SK-N-SH treated with all-trans-retinoic acid at 6 μM for 48 hours (cell line): Measurements from ENCODE around the gene ELFN1.

Source experiments
- ATAC-seq: fragments of 200-7000 bp; cut with Tn5 transposase; 3 replicates; pipeline ENCODE4 v1.9.1; 2020; ENCODE audit warnings: mild to moderate bottlenecking, moderate library complexity
- BACH2 ChIP-seq: fragments of 250-450 bp; sonication (Bioruptor Pico); IDR thresholded peaks from 2 replicates; pipeline ENCODE4 v1.9.0; 2021; ENCODE audit warnings: mild to moderate bottlenecking, borderline replicate concordance
- CREB5 ChIP-seq: fragments of 250-450 bp; sonication (Bioruptor Pico); IDR thresholded peaks from 2 replicates; pipeline ENCODE4 v1.5.1; 2020; ENCODE audit warnings: low read depth, mild to moderate bottlenecking, moderate library complexity
- CSDC2 ChIP-seq: fragments of 250-450 bp; sonication (Bioruptor Pico); IDR thresholded peaks from 2 replicates; pipeline ENCODE4 v1.5.0; 2020; ENCODE audit warnings: mild to moderate bottlenecking, moderate library complexity
- ESRRG ChIP-seq: fragments of 250-450 bp; sonication (Bioruptor Pico); IDR thresholded peaks from 2 replicates; pipeline ENCODE4 v1.6.1; 2021; ENCODE audit warnings: mild to moderate bottlenecking
- GLIS3 ChIP-seq: fragments of 250-450 bp; sonication (Bioruptor Pico); IDR thresholded peaks from 2 replicates; pipeline ENCODE4 v1.5.0; 2020; ENCODE audit warnings: mild to moderate bottlenecking, moderate library complexity
- ISL1 ChIP-seq: fragments of 250-450 bp; sonication (Bioruptor Pico); IDR thresholded peaks from 2 replicates; pipeline ENCODE4 v2.1.2; 2022; ENCODE audit warnings: mild to moderate bottlenecking, moderate library complexity
- OSR1 ChIP-seq: fragments of 250-450 bp; sonication (Bioruptor Pico); IDR thresholded peaks from 2 replicates; pipeline ENCODE4 v1.8.0; 2022; ENCODE audit warnings: moderate library complexity, mild to moderate bottlenecking, inconsistent platforms
- PATZ1 ChIP-seq: fragments of 250-450 bp; sonication (Bioruptor Pico); IDR thresholded peaks from 2 replicates; pipeline ENCODE4 v1.8.0; 2020; ENCODE audit warnings: mild to moderate bottlenecking, moderate library complexity, borderline replicate concordance
- PPARA ChIP-seq: fragments of 250-450 bp; sonication (Bioruptor Pico); IDR thresholded peaks from 2 replicates; pipeline ENCODE4 v1.5.0; 2020; ENCODE audit warnings: mild to moderate bottlenecking, borderline replicate concordance
- SNAI2 ChIP-seq: fragments of 250-450 bp; sonication (Bioruptor Pico); IDR thresholded peaks from 2 replicates; pipeline ENCODE4 v1.5.0; 2020; ENCODE audit warnings: mild to moderate bottlenecking, moderate library complexity
- TCF4 ChIP-seq: fragments of 250-450 bp; sonication (Bioruptor Pico); IDR thresholded peaks from 2 replicates; pipeline ENCODE4 v1.8.0; 2021; ENCODE audit warnings: mild to moderate bottlenecking, moderate library complexity, borderline replicate concordance
- TOX ChIP-seq: fragments of 250-450 bp; sonication (Bioruptor Pico); IDR thresholded peaks from 2 replicates; pipeline ENCODE4 v1.8.0; 2021; ENCODE audit warnings: mild to moderate bottlenecking, moderate library complexity, borderline replicate concordance
- ZC3H10 ChIP-seq: fragments of 250-450 bp; sonication (Bioruptor Pico); IDR thresholded peaks from 2 replicates; pipeline ENCODE4 v1.5.1; 2021; ENCODE audit warnings: mild to moderate bottlenecking, moderate library complexity
- ZFP3 ChIP-seq: fragments of 250-450 bp; sonication (Bioruptor Pico); IDR thresholded peaks from 2 replicates; pipeline ENCODE4 v1.5.0; 2020; ENCODE audit warnings: mild to moderate bottlenecking, moderate library complexity
- ZFP30 ChIP-seq: fragments of 450-650 bp; formaldehyde crosslinking; IDR thresholded peaks from 2 replicates; pipeline ENCODE4 v1.5.0; 2022; ENCODE audit warnings: mild to moderate bottlenecking, moderate library complexity
- ZNF565 ChIP-seq: fragments of 450-650 bp; formaldehyde crosslinking; conservative IDR thresholded peaks from 2 replicates; pipeline ENCODE4 v1.5.0; 2020; ENCODE audit warnings: low read depth, mild to moderate bottlenecking, moderate library complexity
- ZNF8 ChIP-seq: fragments of 450-650 bp; formaldehyde crosslinking; IDR thresholded peaks from 2 replicates; pipeline ENCODE4 v1.5.0; 2020; ENCODE audit warnings: mild to moderate bottlenecking, moderate library complexity
- TF ChIP-seq, protein P1 (sequence below): fragments of 250-450 bp; sonication (Bioruptor Pico); IDR thresholded peaks from 2 replicates; pipeline ENCODE4 v1.5.1; 2021; ENCODE audit warnings: mild to moderate bottlenecking, moderate library complexity
- TF ChIP-seq, protein P2 (sequence below): fragments of 250-450 bp; sonication (Bioruptor Pico); IDR thresholded peaks from 2 replicates; pipeline ENCODE4 v1.5.0; 2020; ENCODE audit warnings: mild to moderate bottlenecking, moderate library complexity
- TF ChIP-seq, protein P3 (sequence below): fragments of 250-450 bp; sonication (Bioruptor Pico); IDR thresholded peaks from 2 replicates; pipeline ENCODE4 v1.8.0; 2021; ENCODE audit warnings: low read depth, mild to moderate bottlenecking, moderate library complexity, borderline replicate concordance

ELFN1 gene

GRCh38 chr7:1697499-1698125 lies 27.5 kb downstream of the ELFN1 start:
- no peak for ATAC-seq

DNA sequence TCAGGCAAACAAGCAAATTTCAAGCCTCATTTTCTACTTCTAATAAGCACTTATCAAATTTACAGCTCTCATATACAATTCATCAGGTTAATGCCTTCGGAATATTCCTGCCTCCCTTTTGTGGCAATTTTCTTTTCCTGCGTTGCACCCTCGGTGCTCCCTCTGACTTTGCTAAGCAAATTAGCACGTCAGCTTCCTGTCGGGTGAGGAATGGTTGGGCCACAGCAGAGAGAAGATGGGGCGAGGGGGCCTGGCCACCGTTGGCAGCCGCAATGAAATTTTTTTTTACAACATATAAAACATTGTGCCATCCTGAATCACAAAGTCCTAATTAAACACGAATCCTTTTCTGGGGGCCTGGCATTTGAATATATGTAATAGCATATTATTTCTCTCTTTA lies 28.1 kb downstream of the ELFN1 start:
- no peak for TF ChIP-seq CSDC2 (CRISPR knock-in tag)
- TF ChIP-seq BACH2 (CRISPR knock-in tag), result no peak
- no peak for TF ChIP-seq GLIS3 (CRISPR knock-in tag)
- no peak for TF ChIP-seq CREB5 (CRISPR knock-in tag)
- TF ChIP-seq SNAI2 (CRISPR knock-in tag), result no peak
- TF ChIP-seq ZFP30 (CRISPR knock-in tag), result no peak
- ATAC-seq, result no peak

More at GRCh38 chr7:1697499-1698125, 27.5 kb downstream of the ELFN1 start:
- TF ChIP-seq ZNF565 (no peak), ZFP3 (no peak), PATZ1 (no peak), CREB5 (CRISPR knock-in tag) (no peak), ZNF8 (no peak), GLIS3 (CRISPR knock-in tag) (no peak), OSR1 (CRISPR knock-in tag) (no peak), PPARA (CRISPR knock-in tag) (no peak), ESRRG (CRISPR knock-in tag) (no peak), ISL1 (no peak), CSDC2 (CRISPR knock-in tag) (no peak), ZFP30 (CRISPR knock-in tag) (no peak)
- TF ChIP-seq, protein P1, sequence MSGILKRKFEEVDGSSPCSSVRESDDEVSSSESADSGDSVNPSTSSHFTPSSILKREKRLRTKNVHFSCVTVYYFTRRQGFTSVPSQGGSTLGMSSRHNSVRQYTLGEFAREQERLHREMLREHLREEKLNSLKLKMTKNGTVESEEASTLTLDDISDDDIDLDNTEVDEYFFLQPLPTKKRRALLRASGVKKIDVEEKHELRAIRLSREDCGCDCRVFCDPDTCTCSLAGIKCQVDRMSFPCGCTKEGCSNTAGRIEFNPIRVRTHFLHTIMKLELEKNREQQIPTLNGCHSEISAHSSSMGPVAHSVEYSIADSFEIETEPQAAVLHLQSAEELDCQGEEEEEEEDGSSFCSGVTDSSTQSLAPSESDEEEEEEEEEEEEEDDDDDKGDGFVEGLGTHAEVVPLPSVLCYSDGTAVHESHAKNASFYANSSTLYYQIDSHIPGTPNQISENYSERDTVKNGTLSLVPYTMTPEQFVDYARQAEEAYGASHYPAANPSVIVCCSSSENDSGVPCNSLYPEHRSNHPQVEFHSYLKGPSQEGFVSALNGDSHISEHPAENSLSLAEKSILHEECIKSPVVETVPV (CRISPR knock-in tag), result no peak
- TF ChIP-seq, protein P2, sequence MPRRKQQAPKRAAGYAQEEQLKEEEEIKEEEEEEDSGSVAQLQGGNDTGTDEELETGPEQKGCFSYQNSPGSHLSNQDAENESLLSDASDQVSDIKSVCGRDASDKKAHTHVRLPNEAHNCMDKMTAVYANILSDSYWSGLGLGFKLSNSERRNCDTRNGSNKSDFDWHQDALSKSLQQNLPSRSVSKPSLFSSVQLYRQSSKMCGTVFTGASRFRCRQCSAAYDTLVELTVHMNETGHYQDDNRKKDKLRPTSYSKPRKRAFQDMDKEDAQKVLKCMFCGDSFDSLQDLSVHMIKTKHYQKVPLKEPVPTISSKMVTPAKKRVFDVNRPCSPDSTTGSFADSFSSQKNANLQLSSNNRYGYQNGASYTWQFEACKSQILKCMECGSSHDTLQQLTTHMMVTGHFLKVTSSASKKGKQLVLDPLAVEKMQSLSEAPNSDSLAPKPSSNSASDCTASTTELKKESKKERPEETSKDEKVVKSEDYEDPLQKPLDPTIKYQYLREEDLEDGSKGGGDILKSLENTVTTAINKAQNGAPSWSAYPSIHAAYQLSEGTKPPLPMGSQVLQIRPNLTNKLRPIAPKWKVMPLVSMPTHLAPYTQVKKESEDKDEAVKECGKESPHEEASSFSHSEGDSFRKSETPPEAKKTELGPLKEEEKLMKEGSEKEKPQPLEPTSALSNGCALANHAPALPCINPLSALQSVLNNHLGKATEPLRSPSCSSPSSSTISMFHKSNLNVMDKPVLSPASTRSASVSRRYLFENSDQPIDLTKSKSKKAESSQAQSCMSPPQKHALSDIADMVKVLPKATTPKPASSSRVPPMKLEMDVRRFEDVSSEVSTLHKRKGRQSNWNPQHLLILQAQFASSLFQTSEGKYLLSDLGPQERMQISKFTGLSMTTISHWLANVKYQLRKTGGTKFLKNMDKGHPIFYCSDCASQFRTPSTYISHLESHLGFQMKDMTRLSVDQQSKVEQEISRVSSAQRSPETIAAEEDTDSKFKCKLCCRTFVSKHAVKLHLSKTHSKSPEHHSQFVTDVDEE (CRISPR knock-in tag), result no peak
- TF ChIP-seq, protein P3, sequence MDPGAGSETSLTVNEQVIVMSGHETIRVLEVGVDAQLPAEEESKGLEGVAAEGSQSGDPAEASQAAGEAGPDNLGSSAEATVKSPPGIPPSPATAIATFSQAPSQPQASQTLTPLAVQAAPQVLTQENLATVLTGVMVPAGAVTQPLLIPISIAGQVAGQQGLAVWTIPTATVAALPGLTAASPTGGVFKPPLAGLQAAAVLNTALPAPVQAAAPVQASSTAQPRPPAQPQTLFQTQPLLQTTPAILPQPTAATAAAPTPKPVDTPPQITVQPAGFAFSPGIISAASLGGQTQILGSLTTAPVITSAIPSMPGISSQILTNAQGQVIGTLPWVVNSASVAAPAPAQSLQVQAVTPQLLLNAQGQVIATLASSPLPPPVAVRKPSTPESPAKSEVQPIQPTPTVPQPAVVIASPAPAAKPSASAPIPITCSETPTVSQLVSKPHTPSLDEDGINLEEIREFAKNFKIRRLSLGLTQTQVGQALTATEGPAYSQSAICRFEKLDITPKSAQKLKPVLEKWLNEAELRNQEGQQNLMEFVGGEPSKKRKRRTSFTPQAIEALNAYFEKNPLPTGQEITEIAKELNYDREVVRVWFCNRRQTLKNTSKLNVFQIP (CRISPR knock-in tag), result no peak
- TF ChIP-seq, all 23 proteins: peak for 0

DNA sequence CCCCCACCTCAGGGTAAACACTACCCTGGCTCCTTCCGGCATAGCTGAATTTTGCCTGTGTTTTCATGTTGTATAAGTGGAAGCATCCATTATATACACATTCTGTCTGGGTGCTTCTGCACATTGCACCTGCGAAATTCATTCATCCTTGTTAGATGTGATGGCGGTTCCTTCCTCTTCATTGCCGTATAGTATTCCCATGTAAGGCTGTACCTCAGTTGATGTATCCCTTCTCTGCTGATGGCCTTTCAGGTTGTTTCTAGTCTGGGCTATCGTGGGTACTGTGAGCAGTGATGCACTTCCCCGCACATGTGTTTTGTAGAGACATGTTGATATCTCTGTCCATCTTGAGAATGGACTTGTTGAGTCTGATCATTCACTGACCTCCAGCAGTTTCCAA lies 28.9 kb downstream of the ELFN1 start:
- no peak for ATAC-seq
- TF ChIP-seq TCF4, result no peak
- no peak for TF ChIP-seq ZFP30 (CRISPR knock-in tag)
- no peak for TF ChIP-seq ZC3H10
- TF ChIP-seq BACH2 (CRISPR knock-in tag), result no peak
- TF ChIP-seq PPARA (CRISPR knock-in tag), result no peak
- TF ChIP-seq PATZ1, result no peak
- no peak for TF ChIP-seq TOX (CRISPR knock-in tag)
- TF ChIP-seq ESRRG (CRISPR knock-in tag), result no peak
- no peak for TF ChIP-seq OSR1 (CRISPR knock-in tag)
- no peak for TF ChIP-seq SNAI2 (CRISPR knock-in tag)
- TF ChIP-seq, all 23 proteins: peak for 0
